OCI-LY1 (cell line): ENCODE results near the gene TMEM151B.

Experiments used
- CTCF ChIP-seq: fragments of 200-600 bp; sonication (generic), shearing (Covaris generic); IDR thresholded peaks from 2 replicates; pipeline ENCODE4 v1.5.1; 2017; ENCODE audit warnings: mild to moderate bottlenecking, antibody characterized with exemption, low read length, moderate library complexity, mixed read lengths
- EZH2 ChIP-seq: fragments of 200-600 bp; sonication (generic), shearing (Covaris generic); IDR thresholded peaks from 2 replicates; pipeline ENCODE4 v1.8.0; 2017; ENCODE audit warnings: borderline replicate concordance, mixed run types, mild to moderate bottlenecking, antibody characterized with exemption, low read length, moderate library complexity, mixed read lengths

- TF ChIP-seq CTCF = no peak
- no peak for TF ChIP-seq EZH2
These were observed 31.7 kb downstream of the TMEM151B start for GRCh38 chr6:44301782-44302564.
